Activated T-cell treated with anti-CD3 and anti-CD28 coated beads, Interleukin-2, amount 50 U/mL, for 48 hours (primary cell): ENCODE results near the gene ABHD17C.

Experiments used
- DNase-seq, 2 experiments: peaks; one replicate each; pipeline ENCODE4 v3.0.0-alpha.2; 2020

ABHD17C gene

GRCh38 chr15:80691575-80691974 is 3.5 kb upstream of the ABHD17C start:
- no peak for DNase-seq

- DNase-seq: no peak
Measured at GRCh38 chr15:80693682-80694610, 1.2 kb upstream of the ABHD17C start.

GRCh38 chr15:80694611-80695098 is 455 bp upstream of the ABHD17C start:
- peak; percentile 34 to 39 for DNase-seq

- peak; percentile 36 to 43 for DNase-seq
Measured at GRCh38 chr15:80695911-80696661, 976 bp downstream of the ABHD17C start.

- DNase-seq: no peak
Measured at GRCh38 chr15:80697075-80697685, 2.1 kb downstream of the ABHD17C start.

GRCh38 chr15:80698676-80699075 is 3.6 kb downstream of the ABHD17C start:
- DNase-seq: no peak

- DNase-seq: no peak
Measured at GRCh38 chr15:80699981-80700380, 4.9 kb downstream of the ABHD17C start.

GRCh38 chr15:80701676-80702311 is 6.7 kb downstream of the ABHD17C start:
- no peak for DNase-seq

GRCh38 chr15:80703081-80703480 is 8.0 kb downstream of the ABHD17C start:
- no peak for DNase-seq

GRCh38 chr15:80703965-80704364 is 8.9 kb downstream of the ABHD17C start:
- DNase-seq: no peak

- no peak for DNase-seq
Measured at GRCh38 chr15:80706161-80706560, 11.1 kb downstream of the ABHD17C start.

GRCh38 chr15:80709542-80709941 is 14.4 kb downstream of the ABHD17C start:
- no peak for DNase-seq

GRCh38 chr15:80710635-80711554 is 15.8 kb downstream of the ABHD17C start:
- peak; percentile 67 to 78 for DNase-seq

GRCh38 chr15:80711886-80712285 is 16.8 kb downstream of the ABHD17C start:
- DNase-seq: no peak

- no peak for DNase-seq
Measured at GRCh38 chr15:80712956-80713355, 17.8 kb downstream of the ABHD17C start.

GRCh38 chr15:80721476-80721875 is 26.4 kb downstream of the ABHD17C start:
- DNase-seq: no peak

- DNase-seq: no peak
Measured at GRCh38 chr15:80722811-80723210, 27.7 kb downstream of the ABHD17C start.

- no peak for DNase-seq
Measured at GRCh38 chr15:80727196-80727595, 32.1 kb downstream of the ABHD17C start.

- no peak for DNase-seq
Measured at GRCh38 chr15:80727596-80727995, 32.5 kb downstream of the ABHD17C start.

GRCh38 chr15:80730387-80730786 is 35.3 kb downstream of the ABHD17C start:
- no peak for DNase-seq

- DNase-seq: no peak
Measured at GRCh38 chr15:80730926-80731325, 35.8 kb downstream of the ABHD17C start.

GRCh38 chr15:80732167-80732566 is 37.1 kb downstream of the ABHD17C start:
- DNase-seq: no peak
